GM12874 (cell line): ENCODE measurements around the gene ZNF491.

ENCODE experiments used
- TF ChIP-seq, protein P1 (sequence below): IDR thresholded peaks from 2 replicates; pipeline ENCODE4 v1.5.1; 2011; ENCODE audit warnings: low read depth, mild to moderate bottlenecking, control low read depth, low read length, moderate library complexity; ENCODE audit not compliant: insufficient read depth

ZNF491 gene

DNA sequence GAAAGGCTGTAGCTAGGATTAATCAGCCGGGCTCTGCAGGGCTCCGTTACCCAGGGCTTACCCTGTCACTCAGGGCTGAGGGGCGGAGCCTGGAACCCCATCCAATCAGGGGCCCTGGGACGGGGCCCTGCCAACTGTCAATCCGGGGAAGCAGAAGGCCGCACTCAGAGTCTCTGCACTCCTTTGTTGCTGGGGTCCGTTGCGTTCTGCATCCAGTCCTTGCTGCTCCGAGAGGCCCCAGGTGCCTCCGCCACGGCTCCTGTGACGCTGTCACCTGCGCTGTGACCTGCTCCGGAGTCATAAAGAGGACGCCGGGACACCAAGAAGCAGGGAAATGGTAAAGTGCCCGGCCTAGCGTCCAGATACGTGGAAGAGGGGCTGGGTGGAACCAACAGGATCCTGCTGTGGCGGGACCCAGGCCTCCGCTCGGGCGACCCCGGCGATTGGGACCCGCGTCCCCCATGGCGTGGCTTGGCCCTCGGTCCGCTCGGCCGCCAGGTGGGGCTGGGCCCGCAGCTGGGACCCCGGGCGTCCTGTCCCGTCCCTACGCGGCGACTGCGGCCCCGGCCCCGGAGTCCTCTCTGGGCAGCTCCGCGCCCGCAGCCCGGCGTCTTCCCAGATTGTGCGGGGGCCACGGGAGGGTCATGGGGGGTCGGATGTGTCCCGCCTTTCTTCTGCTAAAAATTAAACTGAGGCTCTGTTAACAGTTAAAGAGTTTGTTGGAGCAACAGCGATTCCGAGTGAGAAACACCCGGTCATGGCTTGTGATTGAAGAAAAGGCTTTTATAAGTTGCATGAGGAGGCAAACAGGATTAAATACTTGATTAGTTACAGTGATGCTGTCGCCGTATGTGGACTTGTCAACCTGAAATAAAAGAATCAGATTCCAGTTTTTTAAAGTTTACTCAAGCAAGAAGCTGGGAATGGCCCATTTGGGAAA is at the start of gene ZNF491:
ZNF491 (plus strand) TSS at position 133 of the 940 bp plus-strand sequence. CDS start 7,431 bp downstream, outside the sequence.
- TF ChIP-seq, protein P1, sequence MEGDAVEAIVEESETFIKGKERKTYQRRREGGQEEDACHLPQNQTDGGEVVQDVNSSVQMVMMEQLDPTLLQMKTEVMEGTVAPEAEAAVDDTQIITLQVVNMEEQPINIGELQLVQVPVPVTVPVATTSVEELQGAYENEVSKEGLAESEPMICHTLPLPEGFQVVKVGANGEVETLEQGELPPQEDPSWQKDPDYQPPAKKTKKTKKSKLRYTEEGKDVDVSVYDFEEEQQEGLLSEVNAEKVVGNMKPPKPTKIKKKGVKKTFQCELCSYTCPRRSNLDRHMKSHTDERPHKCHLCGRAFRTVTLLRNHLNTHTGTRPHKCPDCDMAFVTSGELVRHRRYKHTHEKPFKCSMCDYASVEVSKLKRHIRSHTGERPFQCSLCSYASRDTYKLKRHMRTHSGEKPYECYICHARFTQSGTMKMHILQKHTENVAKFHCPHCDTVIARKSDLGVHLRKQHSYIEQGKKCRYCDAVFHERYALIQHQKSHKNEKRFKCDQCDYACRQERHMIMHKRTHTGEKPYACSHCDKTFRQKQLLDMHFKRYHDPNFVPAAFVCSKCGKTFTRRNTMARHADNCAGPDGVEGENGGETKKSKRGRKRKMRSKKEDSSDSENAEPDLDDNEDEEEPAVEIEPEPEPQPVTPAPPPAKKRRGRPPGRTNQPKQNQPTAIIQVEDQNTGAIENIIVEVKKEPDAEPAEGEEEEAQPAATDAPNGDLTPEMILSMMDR, result no peak

DNA sequence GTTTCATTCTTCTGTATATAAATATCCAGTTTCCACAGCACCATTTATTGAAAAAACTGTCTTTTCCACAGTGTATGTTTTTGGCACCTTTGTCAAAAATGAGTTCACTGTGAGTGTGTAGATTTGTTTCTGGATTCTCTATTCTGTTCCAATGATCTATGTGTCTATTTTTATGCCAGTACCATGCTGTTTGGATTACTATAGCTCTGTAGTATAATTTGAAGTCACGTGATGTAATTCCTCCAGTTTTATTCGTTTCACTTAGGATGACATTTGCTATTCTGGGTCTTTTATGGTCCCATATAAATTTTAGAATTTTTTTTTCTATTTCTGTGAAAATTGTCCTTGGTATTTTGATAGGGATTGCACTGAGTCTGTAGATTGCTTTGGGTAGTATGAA is 48.6 kb upstream of the ZNF491 start:
- TF ChIP-seq, protein P1, result no peak

DNA sequence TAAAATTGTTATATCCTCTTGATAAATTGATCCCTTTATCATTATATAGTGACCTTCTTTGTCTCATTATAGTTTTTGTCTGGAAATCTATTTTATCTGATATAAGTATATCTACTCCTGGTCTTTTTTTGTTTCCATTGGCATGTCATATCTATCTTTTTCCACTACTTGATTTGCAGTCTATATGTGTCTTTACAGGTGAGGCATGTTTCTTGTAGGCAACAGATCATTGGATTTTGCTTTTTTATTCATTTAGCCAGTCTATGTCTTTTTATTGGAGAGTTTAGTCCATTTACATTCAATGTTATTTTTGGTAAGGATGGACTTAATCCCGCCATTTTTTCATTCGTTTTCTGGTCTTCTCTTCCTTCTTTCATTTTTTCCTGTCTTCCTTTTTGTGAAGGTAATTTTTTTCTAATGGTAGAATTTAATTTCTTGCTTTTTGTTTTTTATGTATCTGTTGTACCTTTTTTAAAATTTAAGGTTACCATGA is 46.0 kb upstream of the ZNF491 start:
- TF ChIP-seq, protein P1, result no peak

DNA sequence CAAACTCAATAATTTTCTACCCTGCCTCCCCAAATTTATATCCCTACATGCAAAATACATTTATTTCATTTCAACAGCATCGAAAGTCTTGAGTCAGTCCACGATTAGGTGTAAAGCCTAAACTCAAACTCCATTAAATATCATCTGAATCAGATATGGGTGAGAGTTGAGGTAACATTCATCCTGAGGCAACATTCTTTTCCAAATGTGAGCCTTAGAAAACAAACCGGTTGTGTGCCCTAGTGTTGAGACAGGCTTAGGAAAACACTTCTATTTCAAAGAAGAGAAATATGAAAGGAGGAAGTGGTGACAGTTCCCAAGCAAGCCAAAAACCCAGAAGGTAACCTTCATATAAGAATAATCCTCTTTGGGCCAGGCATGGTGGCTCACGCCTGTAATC is 43.7 kb upstream of the ZNF491 start:
- TF ChIP-seq, protein P1, result no peak

DNA sequence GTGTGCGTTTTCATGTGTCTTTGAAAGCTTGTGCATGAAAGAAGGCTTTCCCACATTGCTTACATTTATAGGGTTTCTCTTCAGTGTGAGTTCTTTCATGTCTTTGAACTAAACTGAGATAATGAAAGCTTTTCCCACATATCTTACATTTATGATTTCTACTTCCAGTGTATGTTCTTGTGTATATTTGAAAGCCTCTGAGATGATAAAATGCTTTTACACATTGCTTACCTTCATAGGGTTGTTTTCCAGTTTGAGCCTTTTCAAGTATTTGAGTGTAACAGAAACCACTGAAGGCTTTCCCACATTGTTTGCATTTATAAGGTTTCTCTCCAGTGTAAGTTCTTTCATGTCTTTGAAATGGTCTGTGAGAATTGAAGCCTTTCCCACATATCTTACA is 41.4 kb upstream of the ZNF491 start:
- TF ChIP-seq, protein P1, result no peak

DNA sequence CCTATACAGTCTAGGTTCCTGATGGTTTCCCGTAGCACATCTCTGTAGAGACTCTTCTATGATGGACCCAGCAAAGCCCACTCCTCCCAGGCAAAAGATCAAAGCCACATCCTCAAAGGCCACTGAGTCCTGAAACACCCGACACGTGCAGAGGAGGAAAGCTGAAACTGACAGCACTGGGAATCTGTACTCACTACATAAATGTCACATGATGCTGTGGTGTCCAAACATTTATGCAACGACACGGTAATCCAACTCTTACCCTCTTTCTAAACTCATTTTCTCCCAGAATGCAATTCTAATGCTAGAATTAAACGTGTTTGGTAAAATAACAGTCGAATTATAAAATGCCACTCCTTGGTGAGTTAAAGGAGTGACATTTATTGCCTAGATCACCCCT is 38.5 kb upstream of the ZNF491 start:
- TF ChIP-seq, protein P1, result no peak

DNA sequence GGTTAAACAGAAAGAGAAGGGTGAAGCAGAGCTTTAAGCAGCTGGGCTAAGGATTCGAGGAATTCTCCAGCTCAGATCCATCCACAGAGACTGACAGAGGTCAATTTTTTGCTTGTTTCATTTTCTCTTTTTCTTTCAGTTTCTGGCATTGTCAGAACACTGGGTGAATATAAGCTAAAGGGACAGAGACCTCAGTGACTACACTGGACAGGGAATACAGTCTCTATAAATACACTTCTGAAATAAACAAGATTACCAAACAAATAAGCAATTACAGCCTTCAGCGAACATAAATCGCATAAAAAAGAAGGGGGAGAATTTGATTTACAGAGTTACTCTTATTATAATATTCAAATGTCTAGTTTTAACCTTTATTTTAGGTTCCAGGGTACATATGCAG is 35.2 kb upstream of the ZNF491 start:
- TF ChIP-seq, protein P1, result no peak
